ENCODE measurements around the gene PRG3. TPM values are rescaled to one million over a fixed set of nuclear protein-coding genes. Genes with fewer than 3 reads are reported as not detected.
"Not testable (repeated sequence)": the region's sequence is repeated elsewhere in the genome, so short reads cannot be mapped to it uniquely, and the experiment has no call there.

Gene PRG3
- total RNA-seq, 2 experiments from 2014 or later = not detected

DNA sequence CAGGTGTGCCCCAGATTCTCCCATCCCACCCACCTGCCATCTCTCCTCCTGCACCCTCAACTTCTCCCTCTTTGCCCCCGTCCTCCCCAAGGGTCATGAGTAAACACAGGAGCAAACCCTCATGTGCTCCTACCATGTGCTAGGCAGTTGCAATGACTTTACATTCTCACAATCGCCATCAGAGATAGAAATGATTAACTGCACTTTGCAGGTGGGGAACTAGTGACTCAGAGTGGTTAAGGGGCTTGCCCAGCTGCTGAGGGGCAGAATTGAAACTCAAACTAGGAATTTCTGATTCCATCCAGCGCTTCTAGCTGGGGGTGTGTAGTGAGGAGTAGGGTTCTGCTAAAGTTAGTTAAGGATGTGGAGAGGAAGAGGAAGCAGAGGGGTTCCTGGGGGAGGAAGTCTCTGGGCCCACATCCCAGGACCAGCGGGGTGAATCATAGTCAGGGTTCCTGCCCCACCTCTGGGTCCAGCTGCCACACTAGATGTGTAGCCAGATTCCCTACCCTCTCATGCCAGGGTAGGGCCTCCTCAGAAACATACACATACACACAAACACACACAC lies 25.5 kb upstream of the PRG3 start:
- ATAC-seq (ENCODE audit: poor library complexity) (no peak), DNase-seq (peak in 2 of 14 experiments; percentile 53 to 62)
- no peak overlapping the region for H3K27ac Mint-ChIP-seq
- no peak overlapping the region for H3K4me3 ChIP-seq (ENCODE audit: low read length)
- no peaks in the 10 kb centered on the region for H3K27me3 ChIP-seq (ENCODE audit: control insufficient read depth in 1 of 2, insufficient read depth in 2 of 2, low read length in 2 of 2)
- TF ChIP-seq, protein P1, sequence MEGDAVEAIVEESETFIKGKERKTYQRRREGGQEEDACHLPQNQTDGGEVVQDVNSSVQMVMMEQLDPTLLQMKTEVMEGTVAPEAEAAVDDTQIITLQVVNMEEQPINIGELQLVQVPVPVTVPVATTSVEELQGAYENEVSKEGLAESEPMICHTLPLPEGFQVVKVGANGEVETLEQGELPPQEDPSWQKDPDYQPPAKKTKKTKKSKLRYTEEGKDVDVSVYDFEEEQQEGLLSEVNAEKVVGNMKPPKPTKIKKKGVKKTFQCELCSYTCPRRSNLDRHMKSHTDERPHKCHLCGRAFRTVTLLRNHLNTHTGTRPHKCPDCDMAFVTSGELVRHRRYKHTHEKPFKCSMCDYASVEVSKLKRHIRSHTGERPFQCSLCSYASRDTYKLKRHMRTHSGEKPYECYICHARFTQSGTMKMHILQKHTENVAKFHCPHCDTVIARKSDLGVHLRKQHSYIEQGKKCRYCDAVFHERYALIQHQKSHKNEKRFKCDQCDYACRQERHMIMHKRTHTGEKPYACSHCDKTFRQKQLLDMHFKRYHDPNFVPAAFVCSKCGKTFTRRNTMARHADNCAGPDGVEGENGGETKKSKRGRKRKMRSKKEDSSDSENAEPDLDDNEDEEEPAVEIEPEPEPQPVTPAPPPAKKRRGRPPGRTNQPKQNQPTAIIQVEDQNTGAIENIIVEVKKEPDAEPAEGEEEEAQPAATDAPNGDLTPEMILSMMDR (IDR thresholded peaks at IDR 0.05) = no peak
- ChIA-PET CTCF (no interaction called here), POLR2A (no interaction called here)
- H3K4me3 Mint-ChIP-seq = no peak overlapping the region
- no peaks in the 10 kb centered on the region for H3K9me3 Mint-ChIP-seq
- intact Hi-C loops (cut with DNase I, micrococcal nuclease) = loop anchor here in 1 of 2 experiments (1.0 kb wide), 1 partner anchor 20 kb away; no protein-coding TSS in a partner anchor
- no peaks in the 10 kb centered on the region for H3K27me3 Mint-ChIP-seq
- no peaks in the 10 kb centered on the region for H3K4me1 Mint-ChIP-seq (ENCODE audit: low read depth)
- H3K9me3 ChIP-seq (ENCODE audit: control insufficient read depth in 1 of 2, insufficient read depth in 1 of 2, low read length in 2 of 2) = no peaks in the 10 kb centered on the region
- no peak overlapping the region for H3K27ac ChIP-seq (ENCODE audit: low read depth in 1 of 2, low read length in 2 of 2)
- peaks cover 52% of the 10 kb centered on the region for H3K36me3 Mint-ChIP-seq (ENCODE audit: low read depth)
- peaks cover 4% of the 10 kb centered on the region for H3K4me1 ChIP-seq (ENCODE audit: insufficient read depth, low read length)
- H3K36me3 ChIP-seq (ENCODE audit: insufficient read depth, low read length) = peaks cover 37% of the 10 kb centered on the region

DNA sequence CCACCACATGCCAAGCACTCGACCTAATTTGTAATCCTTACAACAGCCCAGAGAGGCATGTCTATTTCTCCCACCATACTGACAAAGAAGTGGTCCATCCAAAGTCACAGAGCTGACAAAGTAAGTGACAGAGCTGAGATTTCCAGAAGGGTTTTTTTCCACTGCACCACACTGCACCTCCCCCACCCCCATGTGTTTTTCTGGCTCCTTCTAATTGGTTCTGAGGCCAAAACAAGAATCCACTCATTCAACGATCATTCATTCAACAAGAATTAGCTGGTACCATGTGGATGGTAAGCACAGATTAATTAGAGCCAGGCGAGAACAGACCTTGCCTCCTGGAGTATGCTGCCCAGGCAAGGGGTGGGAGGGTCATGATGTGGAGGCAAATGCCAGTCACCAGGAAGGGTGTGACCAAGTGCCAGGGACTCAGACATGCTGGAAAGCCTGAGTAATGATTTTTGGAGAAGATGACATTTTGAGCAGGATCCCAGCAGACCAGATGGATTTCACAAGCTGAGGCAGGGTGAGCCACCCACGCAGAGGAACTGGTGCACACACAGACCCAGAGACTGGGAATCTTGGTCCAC lies 24.4 kb upstream of the PRG3 start:
- Histone ChIP-seq H3K36me3 (ENCODE audit: insufficient read depth, low read length) (peaks cover 37% of the 10 kb centered on the region), H3K9me3 (ENCODE audit: control insufficient read depth in 1 of 2, insufficient read depth in 1 of 2, low read length in 2 of 2) (no peaks in the 10 kb centered on the region), H3K4me3 (ENCODE audit: low read length) (no peak overlapping the region), H3K4me1 (ENCODE audit: insufficient read depth, low read length) (peaks cover 4% of the 10 kb centered on the region), H3K27ac (ENCODE audit: low read depth in 1 of 2, low read length in 2 of 2) (no peak overlapping the region), H3K27me3 (ENCODE audit: control insufficient read depth in 1 of 2, insufficient read depth in 2 of 2, low read length in 2 of 2) (no peaks in the 10 kb centered on the region)
- H3K36me3 Mint-ChIP-seq (ENCODE audit: low read depth) = peaks cover 44% of the 10 kb centered on the region
- POLR2A ChIA-PET = no interaction called here
- H3K4me3 Mint-ChIP-seq = no peak overlapping the region
- intact Hi-C loops (cut with DNase I, micrococcal nuclease) = no loop called here
- DNase-seq (peak in 2 of 14 experiments; percentile 17 to 49), ATAC-seq (ENCODE audit: poor library complexity) (no peak)
- no peaks in the 10 kb centered on the region for H3K27me3 Mint-ChIP-seq
- TF ChIP-seq, protein P1 (IDR thresholded peaks at IDR 0.05) = no peak
- H3K27ac Mint-ChIP-seq = no peak overlapping the region
- CTCF ChIA-PET = no interaction called here
- H3K4me1 Mint-ChIP-seq (ENCODE audit: low read depth) = no peaks in the 10 kb centered on the region
- H3K9me3 Mint-ChIP-seq = no peaks in the 10 kb centered on the region

- H3K36me3 ChIP-seq (ENCODE audit: insufficient read depth, low read length) = peaks cover 23% of the 10 kb centered on the region
- intact Hi-C loops (cut with DNase I, micrococcal nuclease) = no loop called here
- CTCF ChIA-PET = no interaction called here
These were observed 22.8 kb upstream of the PRG3 start for GRCh38 chr11:57403802-57404147.

DNA sequence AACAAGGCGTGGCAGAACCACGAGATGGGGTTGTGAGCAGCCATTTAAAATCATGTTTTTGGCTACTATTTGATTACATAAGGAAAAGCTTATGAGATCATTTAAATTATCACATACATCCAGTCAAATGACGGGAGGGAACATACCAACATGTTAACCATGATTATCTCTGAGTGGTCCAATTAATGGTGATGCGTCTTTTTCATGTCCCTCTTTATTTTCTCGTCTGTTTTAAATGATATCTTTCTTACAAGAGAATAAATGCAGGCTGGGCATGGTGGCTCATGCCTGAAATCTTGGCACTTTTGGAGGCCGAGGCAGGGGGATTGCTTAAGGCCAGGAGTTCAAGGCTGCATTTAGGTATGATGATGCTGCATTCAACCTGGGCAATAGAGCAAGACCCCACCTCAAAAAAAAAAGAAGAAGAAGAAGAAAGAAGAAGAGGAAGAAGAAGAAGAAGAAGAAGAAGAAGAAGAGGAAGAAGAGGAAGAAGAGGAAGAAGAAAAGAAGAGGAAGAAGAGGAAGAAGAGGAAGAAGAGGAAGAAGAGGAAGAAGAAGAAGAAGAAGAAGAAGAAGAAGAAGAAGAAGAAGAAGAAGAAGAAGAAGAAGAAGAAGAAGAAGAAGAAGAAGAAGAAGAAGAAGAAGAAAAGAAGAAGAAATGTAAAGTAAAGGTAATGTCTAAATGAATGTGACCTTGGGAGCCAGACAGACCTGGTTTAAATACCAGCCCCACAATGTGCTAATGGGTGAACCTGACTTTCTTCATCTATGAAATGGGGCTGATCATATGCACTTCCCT lies 22.3 kb upstream of the PRG3 start:
- H3K4me3 Mint-ChIP-seq; ATAC-seq (ENCODE audit: poor library complexity); DNase-seq; intact Hi-C loops (cut with DNase I, micrococcal nuclease); POLR2A ChIA-PET; H3K27me3 ChIP-seq (ENCODE audit: control insufficient read depth in 1 of 2, insufficient read depth in 2 of 2, low read length in 2 of 2); H3K4me3 ChIP-seq (ENCODE audit: low read length); H3K4me1 ChIP-seq (ENCODE audit: insufficient read depth, low read length); H3K9me3 Mint-ChIP-seq; H3K4me1 Mint-ChIP-seq (ENCODE audit: low read depth); H3K27ac Mint-ChIP-seq; H3K9me3 ChIP-seq (ENCODE audit: control insufficient read depth in 1 of 2, insufficient read depth in 1 of 2, low read length in 2 of 2); H3K27ac ChIP-seq (ENCODE audit: low read depth in 1 of 2, low read length in 2 of 2); H3K27me3 Mint-ChIP-seq: not testable (repeated sequence)
- peaks cover 18% of the 10 kb centered on the region for H3K36me3 ChIP-seq (ENCODE audit: insufficient read depth, low read length)
- peaks cover 25% of the 10 kb centered on the region for H3K36me3 Mint-ChIP-seq (ENCODE audit: low read depth)
- CTCF ChIA-PET = interaction anchor here (0.6 kb wide), 1 partner anchor 57 kb away, joined by 3 read pairs; no protein-coding TSS in a partner anchor

More at GRCh38 chr11:57403802-57404147, 22.8 kb upstream of the PRG3 start:
- no peak overlapping the region for H3K27ac Mint-ChIP-seq
- H3K27ac ChIP-seq (ENCODE audit: low read depth in 1 of 2, low read length in 2 of 2) = no peak overlapping the region
- H3K9me3 ChIP-seq (ENCODE audit: control insufficient read depth in 1 of 2, insufficient read depth in 1 of 2, low read length in 2 of 2) = no peaks in the 10 kb centered on the region
- H3K36me3 Mint-ChIP-seq (ENCODE audit: low read depth) = peaks cover 31% of the 10 kb centered on the region
- DNase-seq (no peak), ATAC-seq (ENCODE audit: poor library complexity) (no peak)
- H3K27me3 Mint-ChIP-seq = no peaks in the 10 kb centered on the region
- H3K4me1 Mint-ChIP-seq (ENCODE audit: low read depth) = no peaks in the 10 kb centered on the region
- POLR2A ChIA-PET = no interaction called here
- no peak overlapping the region for H3K4me3 Mint-ChIP-seq
- peaks cover 4% of the 10 kb centered on the region for H3K4me1 ChIP-seq (ENCODE audit: insufficient read depth, low read length)
- no peaks in the 10 kb centered on the region for H3K9me3 Mint-ChIP-seq
- H3K27me3 ChIP-seq (ENCODE audit: control insufficient read depth in 1 of 2, insufficient read depth in 2 of 2, low read length in 2 of 2) = no peaks in the 10 kb centered on the region
- TF ChIP-seq, protein P1 (IDR thresholded peaks at IDR 0.05) = no peak
- H3K4me3 ChIP-seq (ENCODE audit: low read length) = no peak overlapping the region
